H9 (cell line): ENCODE measurements around the gene TTC12. TPM values are rescaled to one million over a fixed set of nuclear protein-coding genes. Genes with fewer than 3 reads are reported as not detected.

Experiments
- DNase-seq: peaks from one replicate; pipeline ENCODE4 v3.0.0-alpha.2; 2017
- H2AFZ ChIP-seq: one replicate; pipeline ENCODE4 v1.6.1; 2013; ENCODE audit warnings: mild to moderate bottlenecking, low read length, control low read depth, moderate library complexity
- H2AK5ac ChIP-seq: 2 replicates; pipeline ENCODE4 v1.6.1; 2013; ENCODE audit warnings: low read length, control low read depth, mixed read lengths; ENCODE audit not compliant: insufficient read length
- H2BK120ac ChIP-seq: one replicate; pipeline ENCODE4 v1.6.1; 2013; ENCODE audit warnings: low read depth, mild to moderate bottlenecking, low read length, control low read depth, inconsistent platforms; ENCODE audit not compliant: poor library complexity, severe bottlenecking
- H2BK12ac ChIP-seq: 2 replicates; pipeline ENCODE4 v1.6.1; 2013; ENCODE audit warnings: low read length, control low read depth, mixed read lengths, low read depth; ENCODE audit not compliant: insufficient read length
- H2BK15ac ChIP-seq: 2 replicates; pipeline ENCODE4 v1.6.1; 2013; ENCODE audit warnings: low read depth, low read length, control low read depth
- H2BK20ac ChIP-seq: one replicate; pipeline ENCODE4 v1.6.1; 2013; ENCODE audit warnings: low read depth, mild to moderate bottlenecking, low read length, control low read depth, inconsistent platforms; ENCODE audit not compliant: poor library complexity, severe bottlenecking
- H2BK5ac ChIP-seq: 2 replicates; pipeline ENCODE4 v1.6.1; 2013; ENCODE audit warnings: low read length, control low read depth, mixed read lengths; ENCODE audit not compliant: insufficient read length
- H3K14ac ChIP-seq: 2 replicates; pipeline ENCODE4 v1.6.1; 2013; ENCODE audit warnings: low read length, control low read depth; ENCODE audit not compliant: insufficient read depth
- H3K18ac ChIP-seq: 2 replicates; pipeline ENCODE4 v1.6.1; 2013; ENCODE audit warnings: low read depth, mild to moderate bottlenecking, mixed read lengths, low read length, control low read depth; ENCODE audit not compliant: insufficient read length
- H3K23ac ChIP-seq: 2 replicates; pipeline ENCODE4 v1.6.1; 2013; ENCODE audit warnings: low read length, control low read depth, mixed read lengths, low read depth; ENCODE audit not compliant: insufficient read length
- H3K23me2 ChIP-seq: 2 replicates; pipeline ENCODE4 v1.6.1; 2013; ENCODE audit warnings: low read depth, mild to moderate bottlenecking, mixed read lengths, low read length, control low read depth; ENCODE audit not compliant: insufficient read length, poor library complexity, severe bottlenecking
- H3K27ac ChIP-seq: 2 replicates; pipeline ENCODE4 v1.5.1; 2013; ENCODE audit warnings: low read length, control low read depth, mixed read lengths, low read depth; ENCODE audit not compliant: insufficient read length
- H3K27me3 ChIP-seq: 2 replicates; pipeline ENCODE4 v1.6.1; 2013; ENCODE audit warnings: low read length, control low read depth, inconsistent platforms; ENCODE audit not compliant: insufficient read depth
- H3K4ac ChIP-seq: 2 replicates; pipeline ENCODE4 v1.6.1; 2013; ENCODE audit warnings: low read depth, mild to moderate bottlenecking, control low read depth, inconsistent platforms, low read length, moderate library complexity
- H3K4me1 ChIP-seq: 2 replicates; pipeline ENCODE4 v1.6.1; 2013; ENCODE audit warnings: low read length, control low read depth, inconsistent platforms; ENCODE audit not compliant: insufficient read depth
- H3K4me2 ChIP-seq: 2 replicates; pipeline ENCODE4 v1.6.1; 2013; ENCODE audit warnings: low read length, control low read depth, mixed read lengths; ENCODE audit not compliant: insufficient read length, insufficient read depth
- H3K56ac ChIP-seq: 2 replicates; pipeline ENCODE4 v1.6.1; 2013; ENCODE audit warnings: low read depth, mild to moderate bottlenecking, mixed read lengths, low read length, control low read depth; ENCODE audit not compliant: insufficient read length
- H3K79me1 ChIP-seq: 2 replicates; pipeline ENCODE4 v1.6.1; 2013; ENCODE audit warnings: low read depth, mild to moderate bottlenecking, moderate library complexity, low read length, control low read depth, inconsistent platforms; ENCODE audit not compliant: insufficient read depth, poor library complexity, severe bottlenecking
- H3K79me2 ChIP-seq: 2 replicates; pipeline ENCODE4 v1.6.1; 2013; ENCODE audit warnings: low read length, control low read depth, inconsistent platforms; ENCODE audit not compliant: insufficient read depth
- H3K9ac ChIP-seq: 2 replicates; pipeline ENCODE4 v1.6.1; 2013; ENCODE audit warnings: low read length, control low read depth, mixed read lengths; ENCODE audit not compliant: insufficient read length; ENCODE audit errors: extremely low read depth
- H3K9me3 ChIP-seq: one replicate; pipeline ENCODE4 v1.6.1; 2013; ENCODE audit warnings: low read depth, low read length, inconsistent platforms; ENCODE audit not compliant: control insufficient read depth
- H3T11ph ChIP-seq: one replicate; pipeline ENCODE4 v1.6.1; 2013; ENCODE audit warnings: mild to moderate bottlenecking, low read length, control low read depth, inconsistent platforms
- H4K20me1 ChIP-seq: one replicate; pipeline ENCODE4 v1.6.1; 2013; ENCODE audit not compliant: control insufficient read depth, insufficient read length, insufficient read depth
- H4K5ac ChIP-seq: 2 replicates; pipeline ENCODE4 v1.6.1; 2013; ENCODE audit warnings: low read depth, mild to moderate bottlenecking, mixed read lengths, low read length, control low read depth; ENCODE audit not compliant: insufficient read length
- H4K8ac ChIP-seq: replicated peaks from 2 replicates; pipeline ENCODE4 v1.6.1; 2013; ENCODE audit warnings: low read length, control low read depth, mixed read lengths, low read depth; ENCODE audit not compliant: insufficient read length
- H4K91ac ChIP-seq: 2 replicates; pipeline ENCODE4 v1.6.1; 2013; ENCODE audit warnings: low read depth, mild to moderate bottlenecking, moderate library complexity, mixed read lengths, low read length, control low read depth; ENCODE audit not compliant: insufficient read length
- H3K27ac Mint-ChIP-seq, 3 experiments: 2 replicates in 2 of 3; 3 replicates in 1 of 3; pipeline ENCODE4 v1.8.0; 2020 to 2021; ENCODE audit warnings: mixed read lengths in 3 of 3, mild to moderate bottlenecking in 1 of 3, moderate library complexity in 1 of 3
- H3K27me3 Mint-ChIP-seq: 2 replicates; pipeline ENCODE4 v1.8.0; 2021; ENCODE audit warnings: low read depth, mild to moderate bottlenecking, moderate library complexity, mixed read lengths
- H3K36me3 Mint-ChIP-seq, 3 experiments: 2 replicates in 2 of 3; 3 replicates in 1 of 3; pipeline ENCODE4 v1.8.0; 2020 to 2021; ENCODE audit warnings: low read depth in 3 of 3, mixed read lengths in 3 of 3; ENCODE audit not compliant: insufficient read depth in 1 of 3
- H3K4me1 Mint-ChIP-seq, 2 experiments: 2 replicates each; pipeline ENCODE4 v1.8.0; 2020; ENCODE audit warnings: mixed read lengths in 2 of 2
- H3K4me3 Mint-ChIP-seq, 2 experiments: 2 replicates in 1 of 2; 3 replicates in 1 of 2; pipeline ENCODE4 v1.8.0; 2020 to 2021; ENCODE audit warnings: mild to moderate bottlenecking in 2 of 2, mixed read lengths in 2 of 2, moderate library complexity in 1 of 2
- H3K9me3 Mint-ChIP-seq, 2 experiments: 2 replicates in 1 of 2; 3 replicates in 1 of 2; pipeline ENCODE4 v1.8.0; 2020; ENCODE audit warnings: mild to moderate bottlenecking in 2 of 2, mixed read lengths in 2 of 2, moderate library complexity in 1 of 2
- CTCF ChIP-seq: fragments of 200-600 bp; sonication (generic); conservative IDR thresholded peaks from 3 replicates; pipeline ENCODE4 v1.8.0; 2021; ENCODE audit warnings: antibody characterized with exemption, mild to moderate bottlenecking
- WGBS: extraction: QIAGEN DNeasy Blood & Tissue Kit; methylation state at CpG from one replicate; pipeline ENCODE4 v1.1.7; 2013; ENCODE audit warnings: missing lambda C conversion rate, low lambda C conversion rate, mixed read lengths; ENCODE audit not compliant: insufficient read length; ENCODE audit errors: extremely low coverage; 5-methylcytosine and 5-hydroxymethylcytosine counted together
- total RNA-seq: library from RNA; stranded (reverse); gene quantifications from 2 replicates; pipeline ENCODE4 v1.2.1, GENCODE V29; 2021

Gene TTC12
- total RNA-seq, 1 experiment from 2014 or later: 8.3 TPM

- Mint-ChIP-seq H3K4me3 (no peak overlapping the region), H3K27me3 (no peaks in the 10 kb centered on the region), H3K27ac (no peak overlapping the region), H3K4me1 (peaks cover 4 to 8% of the 10 kb centered on the region in 2 experiments; a peak in 3 of 4 replicates), H3K9me3 (no peaks in the 10 kb centered on the region), H3K36me3 (no peaks in the 10 kb centered on the region)
- DNase-seq: no peak
- H3K79me2 ChIP-seq: no peaks in the 10 kb centered on the region
- no peak overlapping the region for H4K91ac ChIP-seq
- H3K27ac ChIP-seq: no peak overlapping the region
- H4K8ac ChIP-seq: no peak overlapping the region
- H2BK15ac ChIP-seq: no peak overlapping the region
- H3T11ph ChIP-seq: no peak overlapping the region
- H3K9me3 ChIP-seq: no peaks in the 10 kb centered on the region
- no peak overlapping the region for H3K18ac ChIP-seq
- H2AK5ac ChIP-seq: no peak overlapping the region
- no peaks in the 10 kb centered on the region for H4K20me1 ChIP-seq
- H2BK120ac ChIP-seq: no peak overlapping the region
- H3K56ac ChIP-seq: no peak overlapping the region
- H3K4ac ChIP-seq: no peak overlapping the region
- H3K4me1 ChIP-seq: no peaks in the 10 kb centered on the region
- no peaks in the 10 kb centered on the region for H3K27me3 ChIP-seq
- no peak overlapping the region for H2BK12ac ChIP-seq
- no CpG with 5 or more reads among the region's 2 CpGs for WGBS
- H2BK20ac ChIP-seq: no peak overlapping the region
- no peak overlapping the region for H3K9ac ChIP-seq
- no peak for TF ChIP-seq CTCF
- H3K79me1 ChIP-seq: no peaks in the 10 kb centered on the region
- H2AFZ ChIP-seq: no peak overlapping the region
- H3K23me2 ChIP-seq: no peaks in the 10 kb centered on the region
- no peak overlapping the region for H2BK5ac ChIP-seq
- H3K23ac ChIP-seq: no peak overlapping the region
- H3K4me2 ChIP-seq: no peak overlapping the region
- H4K5ac ChIP-seq: no peak overlapping the region
- no peak overlapping the region for H3K14ac ChIP-seq
Observed at GRCh38 chr11:113329725-113330124, 15.3 kb downstream of the TTC12 start.
